Heart left ventricle (tissue), 13 donors: ENCODE results near the gene GALNT13.

Experiments used
- CTCF ChIP-seq, 12 donors: fragments of 200-600 bp; sonication (generic) in 4 of 12; IDR thresholded peaks; one replicate each; pipeline versions ENCODE4 v1.5.0 to v1.8.0; 2018 to 2022; ENCODE audit warnings: antibody characterized with exemption in 12 of 12, mild to moderate bottlenecking in 5 of 12
- POLR2A ChIP-seq, 2 donors: fragments of 450-650 bp; IDR thresholded peaks; one replicate each; pipeline ENCODE4 v1.6.1; 2017; ENCODE audit warnings: antibody characterized with exemption in 2 of 2, mild to moderate bottlenecking in 2 of 2, moderate library complexity in 2 of 2
- donor health status: ischemic (EF 13 %, LVEDD 7.1; RV severe dilation, severe dysfunction).
- donor health status: DM: no; HTN: yes; CAD: no.
- donor health status: DM: no; HTN: no; CAD: no.
- donor health status: ischemic (EF 25% LVEDD 6.9; RV normal size, moderate dysfunction).
- donor health status: ischemic (EF 25% LVEDD 5.7; RV mildly dilated, moderate dysfunction).
- donor health status: ischemic (EF 35%, LVEDD 5.7; RV mildly dilated, moderate dysfunction).
- donor health status: nonischemic (EF 11% LVEDD 7.7; RV severe dilation, severe dysfunction).
- donor health status: DM: yes; HTN: yes; CAD: no.
- donor health status: PGD.
- donor health status: ischemic (EF 29% LVEDD 5.4; RV normal size, mild dysfunction).
- donor health status: nonischemic (EF 23%, LVEDD 6.1; RV moderate dilation, normal function).

- no peak for TF ChIP-seq POLR2A (IDR thresholded peaks at IDR 0.05)
- TF ChIP-seq CTCF (IDR thresholded peaks at IDR 0.05): no peak
Measured at GRCh38 chr2:153872311-153873051, 759 bp downstream of the GALNT13 start.
